CD4-positive, alpha-beta memory T cell (primary cell): Measurements from ENCODE around the gene MYB. TPM values are rescaled to one million over a fixed set of nuclear protein-coding genes. Genes with fewer than 3 reads are reported as not detected.
"Not testable (repeated sequence)": the region's sequence is repeated elsewhere in the genome, so short reads cannot be mapped to it uniquely, and the experiment has no call there.

Experiments used
- CTCF ChIA-PET: fragments of 350-600 bp; sonication (Branson Sonifier 250); formaldehyde crosslinking; loops from one replicate; lab custom pipeline; 2021; ENCODE audit warnings: inconsistent platforms; ENCODE audit not compliant: partially characterized antibody; lab: Charles Lee
- POLR2A ChIA-PET: fragments of 350-600 bp; sonication (Branson Sonifier 250); formaldehyde crosslinking; loops from one replicate; lab custom pipeline; 2021; ENCODE audit not compliant: partially characterized antibody; lab: Charles Lee
- DNase-seq, 5 donors: peaks; one replicate each; pipeline versions ENCODE4 v3.0.0 to v3.0.0-alpha.2; 2020 to 2022; ENCODE audit warnings: mixed read lengths in 1 of 5
- H3K27ac ChIP-seq: one replicate; pipeline ENCODE4 v1.7.0; 2013; ENCODE audit warnings: low read depth, low read length
- H3K27me3 ChIP-seq: 2 replicates; pipeline ENCODE4 v1.7.0; 2013; ENCODE audit warnings: mild to moderate bottlenecking, low read length, moderate library complexity; ENCODE audit not compliant: insufficient read depth
- H3K36me3 ChIP-seq: 2 replicates; pipeline ENCODE4 v1.7.0; 2013; ENCODE audit warnings: mild to moderate bottlenecking, low read length, moderate library complexity; ENCODE audit not compliant: insufficient read depth
- H3K4me1 ChIP-seq: 2 replicates; pipeline ENCODE4 v1.7.0; 2013; ENCODE audit warnings: mild to moderate bottlenecking, low read length, moderate library complexity; ENCODE audit not compliant: insufficient read depth
- H3K4me3 ChIP-seq, 2 donors: one replicate each; pipeline ENCODE4 v1.7.0; 2013; ENCODE audit warnings: low read length in 2 of 2, mild to moderate bottlenecking in 1 of 2
- H3K9me3 ChIP-seq, 2 donors: one replicate each; pipeline ENCODE4 v1.7.0; 2013; ENCODE audit warnings: low read length in 2 of 2, control low read depth in 1 of 2; ENCODE audit not compliant: control insufficient read depth in 1 of 2
- H3K27ac Mint-ChIP-seq, 7 donors: one replicate each; pipeline ENCODE4 v1.8.0; 2020 to 2021; ENCODE audit warnings: mixed read lengths in 7 of 7, mild to moderate bottlenecking in 6 of 7, inconsistent platforms in 3 of 7, moderate library complexity in 3 of 7
- H3K27me3 Mint-ChIP-seq, 2 donors: one replicate each; pipeline ENCODE4 v1.8.0; 2020 to 2021; ENCODE audit warnings: mixed read lengths in 2 of 2
- H3K36me3 Mint-ChIP-seq, 2 donors: one replicate each; pipeline ENCODE4 v1.8.0; 2020 to 2021; ENCODE audit warnings: mixed read lengths in 2 of 2, inconsistent platforms in 1 of 2, mild to moderate bottlenecking in 1 of 2
- H3K4me1 Mint-ChIP-seq, 4 donors: one replicate each; pipeline ENCODE4 v1.8.0; 2020 to 2021; ENCODE audit warnings: mixed read lengths in 4 of 4, mild to moderate bottlenecking in 1 of 4
- H3K4me3 Mint-ChIP-seq, 8 donors: one replicate each; pipeline ENCODE4 v1.8.0; 2020 to 2021; ENCODE audit warnings: mixed read lengths in 8 of 8, mild to moderate bottlenecking in 7 of 8, moderate library complexity in 6 of 8, inconsistent platforms in 3 of 8
- H3K9me3 Mint-ChIP-seq, 8 donors: one replicate each; pipeline ENCODE4 v1.8.0; 2020 to 2021; ENCODE audit warnings: mixed read lengths in 8 of 8, mild to moderate bottlenecking in 5 of 8, inconsistent platforms in 3 of 8, moderate library complexity in 1 of 8
- intact Hi-C: fragments of 100-400 bp; cut with micrococcal nuclease; formaldehyde crosslinking; loops from one replicate; pipeline ENCODE4 v1.15.1; 2023
- polyA plus RNA-seq, 2 donors: library from polyadenylated mRNA; unstranded; fragments of 300-500 nt; fragmentation: Illumina TruSeq; gene quantifications; one replicate each; pipeline ENCODE4 v1.2.3, GENCODE V29; 2021
- total RNA-seq, 2 experiments: library from RNA; stranded (reverse); gene quantifications; one replicate each; pipeline ENCODE4 v1.2.3, GENCODE V29; 2021

The MYB gene
- total and polyA plus RNA-seq, 4 experiments from 2014 or later = 0.31 to 4.7 (median 2.1) TPM

DNA sequence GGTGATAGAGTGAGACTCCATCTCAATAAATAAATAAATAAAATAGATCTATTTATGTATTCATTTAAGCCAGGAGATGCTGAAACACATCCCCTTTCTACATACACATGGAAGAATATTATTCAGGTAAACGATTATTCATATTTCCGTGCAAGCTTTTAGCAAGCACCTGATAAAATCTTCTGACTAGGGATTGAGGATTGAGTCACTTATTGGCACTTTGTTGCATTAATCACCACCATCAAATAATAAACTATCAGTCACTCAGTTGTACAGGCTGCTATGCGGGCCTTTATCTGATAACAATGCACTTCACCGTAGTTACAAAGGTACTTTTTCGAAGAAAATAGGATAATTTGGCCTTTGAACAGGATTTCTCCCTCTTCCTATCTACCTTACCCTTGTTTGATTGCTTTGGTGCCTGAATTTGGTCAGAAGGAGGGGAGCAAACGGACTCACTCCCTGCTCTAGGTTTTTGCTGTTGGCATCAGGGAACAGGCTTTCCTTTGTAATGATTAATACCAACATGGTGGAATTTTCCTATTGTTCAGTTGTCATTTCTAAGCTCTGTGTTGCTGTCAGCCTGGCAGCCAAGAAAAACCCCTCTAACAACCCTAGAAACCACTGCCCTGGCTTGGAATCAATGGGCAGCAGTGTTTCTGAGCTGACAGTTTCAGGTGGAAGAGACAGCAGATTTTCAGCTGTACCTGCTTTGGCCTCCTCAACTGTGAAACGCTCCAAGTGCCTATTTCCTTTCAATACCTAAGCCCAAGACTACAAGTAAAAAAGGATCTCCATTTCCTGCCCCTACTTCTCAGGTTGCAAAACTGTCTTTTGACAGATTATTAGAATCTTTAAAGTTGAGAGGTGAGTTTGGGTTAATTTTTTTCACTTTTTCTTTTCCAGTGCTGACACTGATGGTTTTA lies 63.0 kb downstream of the MYB start:
- Histone ChIP-seq H3K4me3 (no peak overlapping the region), H3K36me3 (no peaks in the 10 kb centered on the region), H3K27ac (no peak overlapping the region), H3K27me3 (no peaks in the 10 kb centered on the region), H3K4me1 (no peaks in the 10 kb centered on the region), H3K9me3 (no peaks in the 10 kb centered on the region)
- intact Hi-C loops = no loop called here
- Mint-ChIP-seq H3K9me3 (peaks cover 0 to 2% (median 0%) of the 10 kb centered on the region in 8 donors), H3K27me3 (no peaks in the 10 kb centered on the region), H3K4me3 (no peak overlapping the region), H3K36me3 (no peaks in the 10 kb centered on the region), H3K27ac (no peak overlapping the region), H3K4me1 (no peaks in the 10 kb centered on the region)
- POLR2A ChIA-PET = no interaction called here
- DNase-seq = no peak
- CTCF ChIA-PET = no interaction called here

DNA sequence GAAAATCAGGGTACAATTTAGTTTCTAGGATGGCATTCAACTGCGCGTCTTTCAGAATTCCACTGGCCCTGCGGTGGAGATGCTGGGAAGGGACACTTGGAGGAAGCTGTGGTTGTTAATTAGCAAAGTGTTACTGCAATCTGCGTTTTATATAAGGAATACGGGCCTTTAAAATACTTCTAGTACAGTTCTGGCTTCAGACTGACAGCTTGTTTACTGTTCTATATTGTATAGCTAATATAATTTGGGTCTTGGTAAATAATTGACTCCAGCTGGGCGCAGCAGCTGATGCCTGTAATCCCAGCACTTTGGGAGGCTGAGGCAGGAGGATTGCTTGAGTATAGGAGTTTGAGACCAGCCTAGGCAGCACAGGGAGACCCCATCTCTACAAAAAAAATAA lies 63.7 kb downstream of the MYB start:
- H3K9me3 ChIP-seq = no peaks in the 10 kb centered on the region
- ChIA-PET POLR2A (no interaction called here), CTCF (no interaction called here)
- DNase-seq = no peak
- Mint-ChIP-seq H3K36me3 (no peaks in the 10 kb centered on the region), H3K27me3 (no peaks in the 10 kb centered on the region), H3K4me1 (no peaks in the 10 kb centered on the region), H3K27ac (no peak overlapping the region), H3K9me3 (peaks cover 0 to 2% (median 0%) of the 10 kb centered on the region in 8 donors), H3K4me3 (no peak overlapping the region)
- no peak overlapping the region for H3K4me3 ChIP-seq
- no peak overlapping the region for H3K27ac ChIP-seq
- H3K27me3 ChIP-seq = no peaks in the 10 kb centered on the region
- no peaks in the 10 kb centered on the region for H3K36me3 ChIP-seq
- no peaks in the 10 kb centered on the region for H3K4me1 ChIP-seq
- intact Hi-C loops = no loop called here

DNA sequence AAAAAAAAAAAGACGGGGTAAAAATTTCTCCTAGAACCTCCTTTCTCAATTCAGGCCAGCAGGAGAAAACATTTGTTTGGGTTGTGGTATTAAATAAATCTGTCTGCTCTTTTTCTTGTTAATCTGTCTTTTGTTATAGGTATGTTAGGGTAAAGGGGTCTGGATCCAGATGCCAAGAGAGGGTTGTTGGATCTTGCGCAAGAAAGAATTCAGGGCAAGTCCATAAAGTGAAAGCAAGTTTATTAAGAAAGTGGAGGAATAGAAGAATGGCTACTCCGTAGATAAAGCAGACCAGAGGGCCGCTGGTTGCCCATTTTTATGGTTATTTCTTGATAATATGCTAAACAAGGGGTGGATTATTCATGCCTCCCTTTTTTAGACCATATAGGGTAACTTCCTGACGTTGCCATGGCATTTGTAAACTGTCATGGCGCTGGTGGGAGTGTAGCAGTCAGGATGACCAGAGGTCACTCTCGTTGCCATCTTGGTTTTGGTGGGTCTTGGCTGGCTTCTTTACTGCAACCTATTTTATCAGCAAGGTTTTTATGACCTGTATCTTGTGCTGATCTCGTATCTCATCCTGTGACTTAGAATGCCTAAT lies 65.4 kb downstream of the MYB start:
- CTCF ChIA-PET, DNase-seq, H3K27ac ChIP-seq, H3K4me3 Mint-ChIP-seq, H3K4me3 ChIP-seq, H3K27me3 ChIP-seq, POLR2A ChIA-PET, intact Hi-C loops, H3K27me3 Mint-ChIP-seq, H3K27ac Mint-ChIP-seq, H3K4me1 Mint-ChIP-seq, H3K4me1 ChIP-seq, H3K9me3 ChIP-seq, H3K36me3 ChIP-seq, H3K9me3 Mint-ChIP-seq, H3K36me3 Mint-ChIP-seq: not testable (repeated sequence)

DNA sequence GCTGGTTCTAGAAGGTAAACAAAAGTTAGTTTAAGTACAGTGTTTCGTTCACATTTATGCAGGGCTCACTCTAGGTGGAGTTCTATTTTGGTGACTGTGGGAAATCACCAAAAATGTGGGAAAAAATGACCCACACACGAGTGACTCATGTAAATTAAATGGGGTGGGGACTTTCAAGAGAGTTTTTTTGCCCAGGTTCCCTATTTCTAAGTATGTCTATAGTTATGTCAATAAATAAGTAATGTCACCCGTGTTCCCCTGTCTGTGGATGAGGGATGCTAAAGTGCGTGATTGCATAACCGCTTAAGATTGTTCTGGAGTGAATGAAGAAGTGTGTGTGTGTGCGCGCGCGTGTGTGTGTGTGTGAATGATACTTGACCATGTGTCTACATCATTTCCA lies 69.1 kb downstream of the MYB start:
- Histone ChIP-seq H3K4me1 (no peaks in the 10 kb centered on the region), H3K27ac (no peak overlapping the region), H3K9me3 (no peaks in the 10 kb centered on the region), H3K27me3 (no peaks in the 10 kb centered on the region), H3K36me3 (no peaks in the 10 kb centered on the region), H3K4me3 (no peak overlapping the region)
- Mint-ChIP-seq H3K27ac (no peak overlapping the region), H3K4me3 (no peak overlapping the region), H3K9me3 (no peaks in the 10 kb centered on the region), H3K36me3 (no peaks in the 10 kb centered on the region), H3K27me3 (no peaks in the 10 kb centered on the region), H3K4me1 (no peaks in the 10 kb centered on the region)
- ChIA-PET CTCF (no interaction called here), POLR2A (no interaction called here)
- intact Hi-C loops = no loop called here
- DNase-seq = no peak

DNA sequence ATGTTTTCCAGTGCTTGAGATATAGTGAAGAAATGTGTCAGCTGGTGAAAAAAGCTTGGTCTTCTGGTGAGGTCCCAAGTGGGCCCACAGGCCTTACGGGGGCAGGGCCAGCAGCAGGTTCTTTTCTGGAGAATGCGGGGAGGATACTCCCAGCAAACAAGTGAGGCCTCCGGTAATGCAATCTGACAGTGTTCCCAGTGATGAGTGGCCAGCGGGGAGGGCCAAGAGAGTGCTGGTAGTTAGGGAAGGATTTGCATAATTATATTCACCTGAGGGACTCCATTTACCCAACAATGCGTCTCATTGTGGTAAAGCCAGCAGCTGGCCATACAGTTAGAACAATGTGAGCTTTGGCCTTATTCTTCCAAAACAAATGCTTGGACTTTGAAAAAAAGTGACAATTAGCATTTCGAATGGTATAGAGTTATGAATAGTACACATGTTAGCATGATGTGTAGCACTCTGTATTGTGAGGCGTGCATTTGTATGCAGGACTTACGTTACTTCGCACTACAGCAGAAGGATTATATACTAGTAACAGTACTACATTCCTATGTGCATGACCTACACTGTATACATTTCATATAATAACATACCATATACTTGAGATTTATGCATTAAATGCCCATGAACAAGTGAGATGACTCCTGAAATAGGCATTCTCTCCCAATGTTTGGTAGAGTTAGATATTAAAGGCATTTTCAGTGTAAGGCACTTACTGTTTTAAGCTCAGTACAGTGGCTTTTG lies 69.8 kb downstream of the MYB start:
- Histone ChIP-seq H3K9me3 (no peaks in the 10 kb centered on the region), H3K27me3 (no peaks in the 10 kb centered on the region), H3K4me1 (no peaks in the 10 kb centered on the region), H3K36me3 (no peaks in the 10 kb centered on the region), H3K4me3 (no peak overlapping the region), H3K27ac (no peak overlapping the region)
- H3K9me3 Mint-ChIP-seq = no peaks in the 10 kb centered on the region
- CTCF ChIA-PET = interaction anchor here (1.0 kb wide), 1 partner anchor 105 kb away, joined by 3 read pairs; no protein-coding TSS in a partner anchor
- no peaks in the 10 kb centered on the region for H3K4me1 Mint-ChIP-seq
- intact Hi-C loops = no loop called here
- no peak for DNase-seq
- peaks cover 0 to under 1% of the 10 kb centered on the region in 2 donors for H3K27me3 Mint-ChIP-seq
- POLR2A ChIA-PET = no interaction called here
- H3K36me3 Mint-ChIP-seq = no peaks in the 10 kb centered on the region
- no peak overlapping the region for H3K4me3 Mint-ChIP-seq
- H3K27ac Mint-ChIP-seq = peak overlapping the region in 1 of 7 donors; percentile 22

DNA sequence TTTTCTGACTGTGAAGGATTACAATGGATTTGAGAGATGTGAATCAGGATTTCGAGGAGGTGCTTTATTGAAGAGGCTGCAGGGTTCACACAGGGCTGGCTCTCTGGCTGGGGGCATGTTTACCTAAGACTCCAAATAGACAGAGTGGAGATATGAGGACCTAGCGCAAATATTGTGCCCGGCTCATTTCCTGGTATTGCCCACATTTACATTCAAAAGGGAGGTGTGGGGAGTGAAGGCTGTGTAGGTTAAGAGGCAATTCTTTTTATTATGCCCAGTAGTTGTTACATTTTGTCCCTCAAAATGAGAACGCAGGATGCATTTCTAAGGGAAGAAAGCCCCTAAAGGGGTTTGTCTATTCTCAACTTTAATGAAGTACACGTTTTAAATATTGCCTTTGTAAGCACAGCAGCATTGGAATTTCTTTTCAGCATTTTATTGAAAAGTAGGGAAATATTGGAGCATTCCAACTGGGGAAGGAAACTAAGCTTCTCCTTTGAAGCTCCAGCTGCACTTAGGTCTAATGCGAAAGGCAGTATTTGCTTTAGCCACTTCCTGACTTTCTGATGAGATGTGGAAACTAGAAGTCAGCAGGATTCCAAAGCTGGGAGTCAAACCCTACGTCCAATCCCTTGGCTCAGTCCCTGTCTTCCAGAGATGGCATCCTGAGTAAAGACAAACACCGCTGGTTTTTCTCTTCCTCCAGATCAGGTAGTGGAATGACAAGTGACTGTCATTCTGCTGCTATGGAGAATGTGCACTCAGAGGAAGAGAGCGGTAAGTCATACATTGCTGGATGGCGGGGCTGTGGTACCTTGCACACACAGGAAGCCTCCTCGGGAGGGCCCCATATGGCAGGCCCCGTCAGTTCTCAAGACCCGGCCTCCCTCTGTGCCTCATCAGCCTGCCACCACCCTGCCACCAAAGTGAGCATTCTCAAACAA lies 70.7 kb downstream of the MYB start:
- H3K27me3 Mint-ChIP-seq = peaks cover 0 to 2% of the 10 kb centered on the region in 2 donors
- POLR2A ChIA-PET = no interaction called here
- no peaks in the 10 kb centered on the region for H3K4me1 ChIP-seq
- H3K36me3 Mint-ChIP-seq = no peaks in the 10 kb centered on the region
- no peaks in the 10 kb centered on the region for H3K4me1 Mint-ChIP-seq
- DNase-seq = no peak
- no peaks in the 10 kb centered on the region for H3K36me3 ChIP-seq
- H3K4me3 Mint-ChIP-seq = no peak overlapping the region
- H3K27ac ChIP-seq = no peak overlapping the region
- H3K27me3 ChIP-seq = no peaks in the 10 kb centered on the region
- CTCF ChIA-PET = interaction anchor here (1.0 kb wide), 1 partner anchor 106 kb away, joined by 3 read pairs; no protein-coding TSS in a partner anchor
- intact Hi-C loops = no loop called here
- no peak overlapping the region for H3K4me3 ChIP-seq
- peak overlapping the region in 1 of 7 donors; percentile 22 for H3K27ac Mint-ChIP-seq
- no peaks in the 10 kb centered on the region for H3K9me3 ChIP-seq
- H3K9me3 Mint-ChIP-seq = no peaks in the 10 kb centered on the region
